Gastrocnemius medialis (tissue), 4 donors: Measurements from ENCODE around the gene TOB1. TPM values are rescaled to one million over a fixed set of nuclear protein-coding genes. Genes with fewer than 3 reads are reported as not detected.

Experiments
- ATAC-seq, 2 donors: fragments of 150-250 bp; one replicate each; pipeline ENCODE4 v1.9.1; 2016
- DNase-seq, 2 donors: peaks; one replicate each; pipeline ENCODE4 v3.0.0-alpha.2; 2019
- H3K27ac ChIP-seq, 4 donors: fragments of 200-600 bp; sonication (generic); 1 replicate in 1 of 4; 2 replicates in 3 of 4; pipeline ENCODE4 v1.5.1; 2016 to 2018; ENCODE audit warnings: mild to moderate bottlenecking in 2 of 4, moderate library complexity in 1 of 4
- H3K27me3 ChIP-seq, 3 donors: fragments of 200-600 bp; sonication (generic) in 2 of 3; 1 replicate in 1 of 3; 2 replicates in 2 of 3; pipeline versions ENCODE4 v1.5.1 to v1.6.0; 2016 to 2019; ENCODE audit warnings: mild to moderate bottlenecking in 1 of 3, moderate library complexity in 1 of 3
- H3K36me3 ChIP-seq, 2 donors: fragments of 200-600 bp; sonication (generic) in 1 of 2; one replicate each; pipeline ENCODE4 v1.5.1; 2017 to 2018
- H3K4me1 ChIP-seq, 2 donors: fragments of 200-600 bp; sonication (generic) in 1 of 2; one replicate each; pipeline ENCODE4 v1.5.1; 2016 to 2017; ENCODE audit warnings: mild to moderate bottlenecking in 2 of 2
- H3K4me3 ChIP-seq, 4 donors: fragments of 200-600 bp; sonication (generic) in 3 of 4; 1 replicate in 1 of 4; 2 replicates in 3 of 4; pipeline ENCODE4 v1.5.1; 2016 to 2019; ENCODE audit warnings: mild to moderate bottlenecking in 2 of 4
- H3K9me3 ChIP-seq, 3 donors: fragments of 200-600 bp; sonication (generic) in 2 of 3; 1 replicate in 1 of 3; 2 replicates in 2 of 3; pipeline ENCODE4 v1.5.1; 2016 to 2019
- POLR2A ChIP-seq, 2 donors: fragments of 450-650 bp; IDR thresholded peaks; one replicate each; pipeline ENCODE4 v1.6.1; 2017; ENCODE audit warnings: antibody characterized with exemption in 2 of 2, mild to moderate bottlenecking in 2 of 2, moderate library complexity in 2 of 2
- in situ Hi-C, 4 donors: fragments of 200-750 bp; cut with MboI; loops; one replicate each; pipeline versions ENCODE4 v1.15.0 to v1.8.0; 2017; ENCODE audit warnings: low sequenced_read_pairs in 4 of 4
- intact Hi-C: fragments of 100-400 bp; cut with DNase I; formaldehyde crosslinking; loops from one replicate; pipeline ENCODE4 v1.15.1; 2023; ENCODE audit warnings: low total_unique reads
- total RNA-seq, 4 donors: library from RNA; depleted of rRNA; stranded (reverse); fragments of >200 nt; gene quantifications; one replicate each; pipeline versions ENCODE4 v1.1.0 to v1.2.3, GENCODE V29; 2016
- TF ChIP-seq, protein P1 (sequence below), 5 experiments: fragments of 450-650 bp in 3 of 5; fragments of 200-600 bp in 2 of 5; sonication (generic) in 2 of 5; IDR thresholded peaks in 4 of 5; conservative IDR thresholded peaks in 1 of 5; 1 replicate in 4 of 5; 2 replicates in 1 of 5; pipeline ENCODE4 v1.5.1; 2016 to 2019; ENCODE audit warnings: antibody characterized with exemption in 5 of 5, mild to moderate bottlenecking in 3 of 5, moderate library complexity in 3 of 5

TOB1 gene
- total RNA-seq, 4 donors from 2014 or later = 13.6 to 53.5 (median 28.2) TPM

DNA sequence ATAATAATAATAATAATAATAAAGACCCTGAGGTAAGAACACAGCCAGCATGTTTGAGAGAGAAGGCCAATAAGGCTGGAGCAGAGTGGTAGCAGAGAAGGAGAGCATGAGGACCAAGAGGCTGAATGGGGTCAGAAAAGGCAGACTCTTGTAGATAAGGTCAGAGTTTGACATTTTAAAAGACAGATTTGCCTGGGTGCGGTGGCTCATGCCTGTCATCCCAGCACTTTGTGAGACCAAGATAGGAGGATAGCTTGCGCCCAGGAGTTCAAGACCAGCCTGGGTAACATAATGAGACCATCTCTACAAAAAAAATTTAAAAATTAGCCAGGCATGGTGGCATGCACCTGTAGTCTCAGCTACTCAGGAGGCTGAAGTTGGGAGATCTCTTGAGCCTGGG is 41.7 kb downstream of the TOB1 start:
- TF ChIP-seq POLR2A (IDR thresholded peaks at IDR 0.05) = no peak
- Histone ChIP-seq H3K27me3 (no peaks in the 10 kb centered on the region), H3K4me3 (no peak overlapping the region), H3K9me3 (no peaks in the 10 kb centered on the region), H3K27ac (no peak overlapping the region), H3K4me1 (no peaks in the 10 kb centered on the region), H3K36me3 (no peaks in the 10 kb centered on the region)
- ATAC-seq = no peak
- in situ Hi-C loops = no loop called here
- no peak for DNase-seq
- intact Hi-C loops = no loop called here

DNA sequence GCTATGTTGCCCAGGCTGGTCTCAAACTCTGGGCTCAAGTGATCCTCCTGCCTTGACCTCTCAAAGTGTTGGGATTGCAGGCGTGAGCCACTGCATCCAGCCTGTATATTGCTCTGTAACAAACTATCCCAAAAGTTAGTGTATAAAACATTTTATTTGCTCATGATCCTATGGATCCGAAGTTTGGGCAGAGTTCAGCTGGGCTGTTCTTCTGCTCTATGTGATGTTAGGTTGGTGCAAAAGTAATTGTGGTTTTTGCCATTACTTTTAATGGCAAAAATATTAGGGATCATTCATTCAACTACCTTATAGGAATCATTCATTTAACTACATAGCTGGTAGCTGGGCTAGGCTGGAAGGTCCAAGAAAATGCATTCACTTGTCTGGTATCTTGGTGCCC is 43.6 kb downstream of the TOB1 start:
- no peaks in the 10 kb centered on the region for H3K27me3 ChIP-seq
- no peak for ATAC-seq
- H3K9me3 ChIP-seq = no peaks in the 10 kb centered on the region
- H3K36me3 ChIP-seq = no peaks in the 10 kb centered on the region
- no peak for DNase-seq
- TF ChIP-seq POLR2A (IDR thresholded peaks at IDR 0.05) = no peak
- TF ChIP-seq, protein P1, sequence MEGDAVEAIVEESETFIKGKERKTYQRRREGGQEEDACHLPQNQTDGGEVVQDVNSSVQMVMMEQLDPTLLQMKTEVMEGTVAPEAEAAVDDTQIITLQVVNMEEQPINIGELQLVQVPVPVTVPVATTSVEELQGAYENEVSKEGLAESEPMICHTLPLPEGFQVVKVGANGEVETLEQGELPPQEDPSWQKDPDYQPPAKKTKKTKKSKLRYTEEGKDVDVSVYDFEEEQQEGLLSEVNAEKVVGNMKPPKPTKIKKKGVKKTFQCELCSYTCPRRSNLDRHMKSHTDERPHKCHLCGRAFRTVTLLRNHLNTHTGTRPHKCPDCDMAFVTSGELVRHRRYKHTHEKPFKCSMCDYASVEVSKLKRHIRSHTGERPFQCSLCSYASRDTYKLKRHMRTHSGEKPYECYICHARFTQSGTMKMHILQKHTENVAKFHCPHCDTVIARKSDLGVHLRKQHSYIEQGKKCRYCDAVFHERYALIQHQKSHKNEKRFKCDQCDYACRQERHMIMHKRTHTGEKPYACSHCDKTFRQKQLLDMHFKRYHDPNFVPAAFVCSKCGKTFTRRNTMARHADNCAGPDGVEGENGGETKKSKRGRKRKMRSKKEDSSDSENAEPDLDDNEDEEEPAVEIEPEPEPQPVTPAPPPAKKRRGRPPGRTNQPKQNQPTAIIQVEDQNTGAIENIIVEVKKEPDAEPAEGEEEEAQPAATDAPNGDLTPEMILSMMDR (IDR thresholded peaks at IDR 0.05 in 4 of 5, conservative IDR thresholded peaks at IDR 0.05 in 1 of 5) = no peak
- no peak overlapping the region for H3K4me3 ChIP-seq
- no peak overlapping the region for H3K27ac ChIP-seq
- in situ Hi-C loops = no loop called here
- H3K4me1 ChIP-seq = peaks cover 0 to under 1% of the 10 kb centered on the region in 2 donors
- intact Hi-C loops = no loop called here

DNA sequence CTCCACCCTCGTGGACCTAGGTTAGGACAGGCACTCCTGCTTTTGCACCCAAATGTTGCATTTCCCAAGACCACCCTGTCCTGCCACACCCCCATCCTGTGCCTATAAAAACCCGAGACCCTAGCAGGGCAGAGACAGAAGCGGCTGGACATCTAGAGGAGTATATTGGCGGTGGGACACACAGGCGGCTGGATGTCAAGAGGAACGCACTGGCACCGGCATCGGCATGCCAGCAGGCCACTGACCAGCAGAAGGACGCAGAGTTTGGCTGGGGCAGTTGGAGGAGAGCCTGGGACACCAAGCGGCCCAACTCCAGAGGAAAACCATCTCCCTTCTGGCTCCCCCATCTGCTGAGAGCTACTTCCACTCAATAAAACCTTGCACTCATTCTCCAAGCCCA is 45.5 kb downstream of the TOB1 start:
- H3K27ac ChIP-seq = no peak overlapping the region
- in situ Hi-C loops (no loop called here), intact Hi-C loops (no loop called here)
- H3K36me3 ChIP-seq = no peaks in the 10 kb centered on the region
- H3K9me3 ChIP-seq = no peaks in the 10 kb centered on the region
- TF ChIP-seq, protein P1 (IDR thresholded peaks at IDR 0.05 in 4 of 5, conservative IDR thresholded peaks at IDR 0.05 in 1 of 5) = no peak
- TF ChIP-seq POLR2A (IDR thresholded peaks at IDR 0.05) = no peak
- no peak for ATAC-seq
- no peak for DNase-seq
- H3K4me1 ChIP-seq = peaks cover 0 to 6% of the 10 kb centered on the region in 2 donors
- no peak overlapping the region for H3K4me3 ChIP-seq
- H3K27me3 ChIP-seq = no peaks in the 10 kb centered on the region

DNA sequence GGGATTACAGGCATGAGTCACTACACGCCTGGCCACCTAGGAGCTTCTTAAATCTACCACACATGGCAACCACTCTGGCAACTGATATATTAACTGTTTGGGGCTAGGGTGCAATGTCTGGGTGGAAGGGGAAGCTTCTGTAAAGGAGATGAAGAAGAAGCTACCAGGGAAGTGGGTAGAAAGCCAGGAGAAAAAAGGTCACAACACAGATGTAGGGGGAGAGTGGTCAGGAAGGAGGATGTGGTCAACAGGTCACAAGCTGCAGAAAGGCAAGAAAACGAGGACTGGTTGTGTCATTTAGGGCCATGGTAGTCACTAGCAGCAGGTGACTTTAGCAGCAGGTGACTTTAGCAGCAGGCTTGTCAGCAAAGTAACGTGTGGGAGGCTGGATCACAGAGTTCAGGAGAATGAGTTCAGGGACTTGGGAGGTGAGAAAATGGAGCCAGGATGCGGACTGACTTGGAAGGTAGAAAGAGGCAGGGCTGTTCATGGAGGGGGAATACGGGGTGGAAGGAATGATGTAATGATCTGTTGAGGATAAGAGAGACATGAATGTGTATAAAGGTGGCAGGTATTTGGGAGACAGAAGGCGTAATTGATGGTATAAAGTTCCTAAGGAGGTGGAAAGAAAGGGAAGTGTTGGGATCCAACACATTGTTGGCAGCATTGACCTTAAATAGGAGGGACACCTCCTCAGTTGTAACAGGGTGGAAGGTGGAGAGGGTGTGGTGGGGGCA is 47.1 kb downstream of the TOB1 start:
- TF ChIP-seq POLR2A (IDR thresholded peaks at IDR 0.05) = no peak
- TF ChIP-seq, protein P1 (IDR thresholded peaks at IDR 0.05 in 4 of 5, conservative IDR thresholded peaks at IDR 0.05 in 1 of 5) = no peak
- intact Hi-C loops (no loop called here), in situ Hi-C loops (no loop called here)
- ATAC-seq (no peak), DNase-seq (no peak)
- Histone ChIP-seq H3K4me1 (peaks cover 0 to 6% of the 10 kb centered on the region in 2 donors), H3K36me3 (no peaks in the 10 kb centered on the region), H3K27me3 (no peaks in the 10 kb centered on the region), H3K4me3 (no peak overlapping the region), H3K27ac (no peak overlapping the region), H3K9me3 (no peaks in the 10 kb centered on the region)

DNA sequence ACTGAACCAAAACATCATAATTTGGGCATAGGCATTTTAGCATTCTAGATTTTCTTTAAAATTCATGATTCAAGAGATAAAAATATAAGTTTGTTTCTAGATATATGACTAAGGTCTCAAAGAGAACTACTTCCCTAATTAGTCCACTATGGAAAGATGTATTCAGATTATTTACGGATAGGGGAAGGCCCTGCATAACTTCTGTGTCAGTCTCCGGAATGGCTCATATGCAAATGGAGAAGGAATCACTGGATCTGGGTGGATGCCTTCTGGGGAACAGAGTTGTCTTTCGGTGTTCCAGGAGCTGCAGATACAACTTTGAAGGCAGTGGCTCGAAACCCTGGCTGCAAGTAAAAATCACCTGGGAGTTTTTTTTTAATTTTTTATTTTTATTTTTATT is 47.9 kb downstream of the TOB1 start:
- no peaks in the 10 kb centered on the region for H3K9me3 ChIP-seq
- in situ Hi-C loops (no loop called here), intact Hi-C loops (no loop called here)
- DNase-seq (no peak), ATAC-seq (no peak)
- no peak overlapping the region for H3K27ac ChIP-seq
- H3K36me3 ChIP-seq = no peaks in the 10 kb centered on the region
- H3K4me1 ChIP-seq = peaks cover 0 to 6% of the 10 kb centered on the region in 2 donors
- TF ChIP-seq, protein P1 (IDR thresholded peaks at IDR 0.05 in 4 of 5, conservative IDR thresholded peaks at IDR 0.05 in 1 of 5) = no peak
- no peak for TF ChIP-seq POLR2A (IDR thresholded peaks at IDR 0.05)
- no peaks in the 10 kb centered on the region for H3K27me3 ChIP-seq
- H3K4me3 ChIP-seq = no peak overlapping the region
